HG03565 (cell line): ENCODE measurements around the gene GNG13.
"Not testable (repeated sequence)": the region's sequence is repeated elsewhere in the genome, so short reads cannot be mapped to it uniquely, and the experiment has no call there.

Experiments used
- ATAC-seq: cut with Tn5 transposase; IDR thresholded peaks from one replicate; pipeline ENCODE4 v1.9.1; 2021; ENCODE audit warnings: mild to moderate bottlenecking, moderate library complexity; ENCODE audit not compliant: unreplicated experiment

GNG13 gene, protein sequence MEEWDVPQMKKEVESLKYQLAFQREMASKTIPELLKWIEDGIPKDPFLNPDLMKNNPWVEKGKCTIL

DNA sequence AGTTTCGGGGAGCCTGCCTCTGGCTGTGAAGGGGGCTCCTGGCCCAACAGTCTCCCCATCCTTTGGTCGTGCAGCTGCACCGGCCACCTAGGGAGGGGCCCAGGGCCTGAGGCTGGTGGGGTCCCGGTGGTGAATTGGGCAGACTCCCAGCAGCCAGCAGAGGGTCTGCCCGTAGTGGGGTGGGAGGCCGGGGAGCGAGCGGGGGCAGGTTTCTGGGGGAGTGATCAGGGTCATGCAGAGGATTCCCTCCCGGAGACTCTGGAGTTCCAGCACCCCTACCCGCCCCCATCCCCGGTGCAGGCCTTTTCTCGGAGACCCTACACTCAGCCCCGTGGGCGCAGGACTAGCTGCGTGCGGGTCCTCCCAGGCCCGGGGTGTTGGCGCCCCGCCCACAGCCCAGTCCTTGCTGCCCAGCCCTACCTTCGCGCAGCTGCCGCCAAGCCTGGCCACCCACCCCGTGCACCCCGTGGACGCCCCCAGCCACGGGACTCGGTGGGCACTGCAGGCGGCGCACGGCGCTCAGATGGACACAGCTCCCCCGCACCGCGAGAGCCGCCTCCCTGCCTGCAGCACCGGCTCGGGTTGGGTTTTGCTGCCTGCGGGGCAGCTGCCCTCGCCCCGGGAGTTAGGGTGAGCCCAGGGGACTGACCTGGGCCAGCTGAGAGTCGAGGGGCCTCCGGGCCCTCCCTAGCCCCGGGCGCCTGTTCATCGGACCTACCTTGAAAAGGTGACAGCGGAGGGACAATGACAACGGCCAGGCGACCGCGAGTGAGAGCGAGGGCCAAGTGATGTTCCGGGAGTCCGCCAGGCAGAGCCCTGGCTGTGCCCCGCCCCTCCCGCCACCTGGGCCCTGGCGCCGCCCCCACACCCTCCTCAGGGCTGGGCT lies at the start of gene GNG13:
TSS of gene GNG13 (minus strand) at position 787 of the 886 bp plus-strand sequence. CDS start 1,657 bp downstream, outside the sequence.
- ATAC-seq, result no peak

DNA sequence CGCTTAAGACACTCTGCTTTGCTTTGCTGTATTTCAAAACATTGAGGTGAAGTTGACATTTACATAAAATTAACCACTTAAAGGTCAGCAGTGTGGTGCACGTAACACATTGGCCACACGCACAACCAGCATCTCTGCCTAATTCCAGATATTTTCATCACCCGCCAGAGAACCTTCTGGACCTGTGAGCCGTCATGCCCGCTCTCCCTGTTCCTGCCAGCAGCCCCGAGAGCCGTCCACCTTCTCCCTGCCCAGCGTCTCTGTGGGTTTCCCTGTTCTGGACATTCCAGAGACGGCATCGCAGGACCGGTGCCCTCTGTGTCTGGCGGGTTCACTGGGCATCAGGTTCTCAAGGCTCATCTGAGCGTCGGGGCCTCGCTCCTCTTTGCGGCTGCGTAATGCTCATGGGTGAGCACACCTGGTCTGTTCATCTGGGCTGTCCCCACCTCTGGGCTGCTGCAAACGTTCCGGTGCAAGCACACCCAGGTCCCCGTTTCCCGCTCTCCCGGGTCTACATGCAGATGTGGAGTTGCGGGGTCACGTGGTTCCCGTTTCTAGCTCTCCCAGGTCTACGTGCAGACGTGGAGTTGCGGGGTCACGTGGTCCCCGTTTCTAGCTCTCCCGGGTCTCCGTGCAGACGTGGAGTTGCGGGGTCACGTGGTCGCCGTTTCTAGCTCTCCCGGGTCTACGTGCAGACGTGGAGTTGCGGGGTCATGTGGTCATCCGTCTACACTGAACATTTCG lies 48.1 kb upstream of the GNG13 start:
- no peak for ATAC-seq

DNA sequence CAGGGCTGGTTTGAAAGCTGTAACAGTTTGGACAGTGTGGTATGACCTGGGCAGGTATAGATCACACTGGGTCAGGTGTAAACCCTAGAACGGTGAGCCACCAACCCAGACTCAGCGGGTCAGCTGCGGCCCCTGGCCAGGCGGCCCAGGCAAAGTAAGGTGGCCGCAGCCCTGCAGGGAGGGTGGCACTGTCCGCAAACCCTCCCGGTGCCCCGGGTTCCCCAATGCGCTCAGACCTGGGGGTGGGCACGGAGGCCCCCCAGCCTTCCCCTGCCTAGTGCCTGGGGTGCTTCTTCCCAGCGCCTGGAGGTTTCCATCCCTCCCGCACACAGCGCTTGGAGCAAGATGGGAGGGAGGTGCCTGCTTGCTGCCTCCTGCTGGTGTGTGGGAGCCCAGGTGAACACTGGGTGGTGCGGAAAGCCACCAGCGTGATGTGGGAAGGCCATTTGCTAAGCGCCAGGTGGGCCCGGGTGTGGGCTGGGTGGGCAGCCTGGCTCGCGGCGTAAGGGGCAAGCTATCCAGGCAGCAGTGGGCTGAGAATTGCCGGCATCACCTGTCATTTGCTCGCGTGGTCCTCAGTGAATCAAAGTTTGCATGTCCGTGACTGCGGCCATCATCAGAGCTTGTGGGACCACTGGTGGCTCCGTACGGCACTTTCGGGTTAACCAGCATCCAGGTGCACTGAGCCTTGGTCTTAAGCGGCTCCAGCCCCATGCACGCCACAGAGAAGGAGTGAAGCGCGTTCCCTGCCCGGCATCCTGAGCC lies 47.3 kb upstream of the GNG13 start:
- ATAC-seq, result no peak

DNA sequence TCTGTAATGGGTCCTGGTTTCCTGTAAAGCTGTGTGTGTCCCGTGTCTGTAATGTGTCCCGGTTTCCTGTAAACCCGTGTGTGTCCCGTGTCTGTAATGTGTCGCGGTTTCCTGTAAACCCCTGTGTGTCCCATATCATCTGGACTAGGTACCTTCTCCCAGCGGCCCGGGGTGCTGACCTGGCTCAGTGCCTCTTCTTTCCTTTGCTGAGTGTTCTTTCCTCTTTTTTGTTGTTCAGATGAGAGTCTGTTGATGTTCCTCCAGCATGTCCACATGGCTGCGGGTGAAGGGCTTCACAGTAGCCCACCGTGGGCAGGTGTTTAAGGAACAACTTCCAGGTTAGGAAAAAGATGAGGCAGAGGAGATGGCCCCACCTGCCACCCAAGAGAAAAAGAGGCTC lies 46.6 kb upstream of the GNG13 start:
- ATAC-seq, result no peak

DNA sequence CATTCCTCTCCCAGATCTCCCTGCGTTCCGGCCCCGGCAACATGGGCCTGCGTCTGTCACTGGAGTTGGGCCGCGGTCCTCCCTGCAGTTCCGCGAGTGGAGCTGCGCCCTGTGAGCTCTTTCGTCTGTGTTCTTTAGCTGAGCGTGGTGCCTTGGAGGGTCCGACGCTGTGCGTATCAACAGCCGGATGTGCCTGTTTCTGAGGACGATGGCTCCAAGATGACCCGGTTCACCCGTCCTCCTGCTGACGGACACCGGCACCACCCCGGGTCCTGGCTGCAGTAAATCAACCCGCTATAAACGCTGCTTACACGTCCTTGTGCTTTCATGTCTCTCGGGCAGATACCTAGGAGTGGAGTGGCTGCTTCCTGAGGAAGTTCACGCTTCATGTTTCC lies 44.8 kb upstream of the GNG13 start:
- no peak for ATAC-seq

DNA sequence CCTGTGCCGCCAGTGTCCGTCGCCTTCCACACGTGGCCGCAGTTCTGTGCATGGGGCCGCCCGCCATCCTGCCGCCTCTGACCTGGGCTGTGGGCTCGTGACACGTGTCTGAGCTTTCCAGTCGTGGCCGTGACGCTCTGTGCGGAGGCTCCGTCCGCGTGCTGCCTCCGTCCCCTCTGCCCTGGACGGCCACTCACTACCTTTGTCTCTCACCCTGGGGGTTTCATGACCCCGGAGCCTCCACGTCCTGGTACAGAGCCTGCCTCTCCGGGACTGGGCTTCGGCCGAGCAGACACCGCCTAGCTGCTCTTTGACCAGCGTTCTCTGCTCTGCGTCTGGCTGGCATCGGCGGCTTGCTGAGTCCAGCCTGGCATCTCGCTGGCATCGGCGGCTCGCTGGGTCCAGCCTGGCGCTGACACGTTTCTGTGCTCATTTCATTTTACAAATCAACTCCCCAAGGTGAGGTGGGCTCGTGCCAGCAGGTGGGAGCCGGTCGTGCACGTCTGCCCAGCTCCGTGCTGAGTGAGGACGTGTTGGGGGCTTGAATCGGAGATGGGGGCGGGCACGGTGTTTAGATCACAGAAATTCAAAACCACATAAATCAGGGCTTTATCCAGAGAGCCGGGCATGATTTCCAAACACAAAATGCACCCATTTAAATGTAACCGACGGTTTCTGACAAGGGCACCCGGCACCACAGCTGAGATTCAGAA lies 44.3 kb upstream of the GNG13 start:
- ATAC-seq, result no peak

DNA sequence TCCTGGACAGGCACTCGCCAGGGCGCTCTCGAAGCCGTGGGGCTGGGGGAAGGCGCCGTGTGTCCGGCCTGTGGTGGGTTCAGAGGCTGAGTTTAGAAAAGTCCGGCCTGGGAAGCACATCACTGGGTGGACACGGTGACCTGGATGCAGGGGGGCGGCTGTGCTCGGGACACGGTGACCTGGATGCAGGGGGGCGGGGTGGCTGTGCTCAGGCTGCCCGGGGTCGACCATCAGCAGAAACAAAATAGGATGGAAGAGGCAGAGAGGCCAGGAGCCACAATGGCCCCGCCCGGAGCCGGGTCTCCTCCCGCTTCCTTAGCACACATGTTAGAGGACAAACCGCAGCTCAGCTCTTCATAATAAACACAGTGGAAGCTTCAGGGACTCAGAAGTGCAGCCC lies 43.2 kb upstream of the GNG13 start:
- ATAC-seq, result no peak

DNA sequence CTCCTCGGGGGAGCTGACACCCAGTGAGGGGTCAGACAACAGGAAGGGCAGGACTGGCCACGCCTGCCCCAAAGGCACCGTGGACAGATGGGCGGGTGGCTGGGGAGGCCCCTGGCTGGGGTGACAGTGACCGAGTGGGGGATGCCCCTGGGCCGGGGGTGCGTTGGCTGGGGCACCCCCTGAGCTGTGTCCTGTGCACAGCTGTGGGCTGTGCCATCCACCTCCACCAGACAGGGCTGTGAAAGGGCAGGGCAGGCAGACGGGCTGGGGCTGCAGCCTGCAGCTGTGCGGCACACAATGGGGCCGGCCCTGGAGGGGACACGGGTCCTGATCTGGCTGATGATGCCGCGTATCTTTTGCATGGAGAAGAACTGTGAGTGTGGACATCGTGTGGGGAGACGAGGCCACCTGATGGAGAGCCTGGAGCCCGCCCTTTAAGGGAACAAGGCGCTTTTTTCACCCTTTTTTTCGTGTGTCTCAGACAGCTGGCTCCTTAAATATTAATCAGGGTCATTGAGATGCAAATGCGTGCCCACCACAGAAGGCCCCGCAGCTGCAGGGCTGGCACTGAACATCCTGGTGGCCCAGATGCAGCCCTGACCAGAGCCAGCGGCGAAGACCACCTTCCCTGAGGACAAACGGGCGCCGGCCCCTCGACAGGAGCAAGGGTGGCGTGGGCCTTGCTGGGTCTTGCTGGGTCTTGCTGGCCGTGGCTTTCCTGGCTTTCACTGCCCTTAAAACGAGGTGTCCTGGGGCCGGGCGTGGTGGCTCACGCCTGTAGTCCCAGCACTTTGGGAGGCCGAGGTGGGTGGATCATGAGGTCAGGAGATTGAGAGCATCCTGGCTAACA lies 42.4 kb upstream of the GNG13 start:
- no peak for ATAC-seq

DNA sequence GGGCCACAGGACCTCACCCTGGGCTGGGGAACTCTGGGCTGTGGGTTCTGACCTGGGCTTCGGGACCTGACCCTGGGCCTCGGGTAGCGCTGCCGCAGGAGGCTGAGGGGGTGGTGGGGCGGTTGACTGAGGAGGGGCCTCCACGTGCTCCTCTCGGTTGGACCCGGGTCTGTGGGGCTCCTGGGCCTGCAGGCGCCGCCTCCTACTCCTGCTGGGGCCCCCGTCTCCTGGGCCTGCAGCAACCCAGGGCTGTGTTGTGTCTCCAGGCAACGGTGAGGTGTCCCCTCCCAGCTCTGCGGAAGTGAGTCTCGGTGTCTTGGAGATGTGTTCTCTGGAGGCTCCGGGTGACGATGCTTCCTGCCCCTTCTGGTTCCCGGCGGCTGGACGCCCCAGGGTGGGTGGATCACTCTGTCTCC lies 41.5 kb upstream of the GNG13 start:
- ATAC-seq, result no peak

DNA sequence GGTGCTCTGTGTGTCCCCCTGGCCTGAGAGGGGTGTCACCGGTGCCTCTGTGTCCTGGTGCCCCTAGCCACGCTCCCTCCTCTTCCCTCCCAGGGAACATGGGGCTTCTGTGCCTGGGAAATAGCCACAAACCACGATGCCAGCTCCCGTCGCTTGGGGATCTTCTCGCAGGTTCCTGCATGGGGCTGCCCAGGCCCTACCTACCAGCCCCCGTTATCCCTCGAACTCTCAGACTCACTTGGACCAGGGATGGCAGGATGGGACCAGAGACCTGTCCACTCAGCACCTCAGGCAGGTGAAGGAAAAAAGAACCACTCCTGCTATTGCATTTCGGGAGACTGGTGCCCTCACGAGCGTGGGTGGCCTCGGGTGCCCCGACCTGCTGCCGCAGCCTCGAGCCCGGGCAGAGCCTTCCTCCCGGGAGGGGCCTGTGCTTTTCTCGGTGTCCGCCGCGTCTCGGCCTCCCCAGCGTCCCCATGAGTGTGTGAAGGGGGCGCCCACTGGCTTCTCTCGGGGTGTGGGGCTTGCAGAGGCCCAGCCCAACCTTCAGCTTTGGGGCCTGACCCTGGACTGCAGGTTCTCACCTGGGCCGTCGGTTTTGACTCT lies 41.0 kb upstream of the GNG13 start:
- no peak for ATAC-seq

DNA sequence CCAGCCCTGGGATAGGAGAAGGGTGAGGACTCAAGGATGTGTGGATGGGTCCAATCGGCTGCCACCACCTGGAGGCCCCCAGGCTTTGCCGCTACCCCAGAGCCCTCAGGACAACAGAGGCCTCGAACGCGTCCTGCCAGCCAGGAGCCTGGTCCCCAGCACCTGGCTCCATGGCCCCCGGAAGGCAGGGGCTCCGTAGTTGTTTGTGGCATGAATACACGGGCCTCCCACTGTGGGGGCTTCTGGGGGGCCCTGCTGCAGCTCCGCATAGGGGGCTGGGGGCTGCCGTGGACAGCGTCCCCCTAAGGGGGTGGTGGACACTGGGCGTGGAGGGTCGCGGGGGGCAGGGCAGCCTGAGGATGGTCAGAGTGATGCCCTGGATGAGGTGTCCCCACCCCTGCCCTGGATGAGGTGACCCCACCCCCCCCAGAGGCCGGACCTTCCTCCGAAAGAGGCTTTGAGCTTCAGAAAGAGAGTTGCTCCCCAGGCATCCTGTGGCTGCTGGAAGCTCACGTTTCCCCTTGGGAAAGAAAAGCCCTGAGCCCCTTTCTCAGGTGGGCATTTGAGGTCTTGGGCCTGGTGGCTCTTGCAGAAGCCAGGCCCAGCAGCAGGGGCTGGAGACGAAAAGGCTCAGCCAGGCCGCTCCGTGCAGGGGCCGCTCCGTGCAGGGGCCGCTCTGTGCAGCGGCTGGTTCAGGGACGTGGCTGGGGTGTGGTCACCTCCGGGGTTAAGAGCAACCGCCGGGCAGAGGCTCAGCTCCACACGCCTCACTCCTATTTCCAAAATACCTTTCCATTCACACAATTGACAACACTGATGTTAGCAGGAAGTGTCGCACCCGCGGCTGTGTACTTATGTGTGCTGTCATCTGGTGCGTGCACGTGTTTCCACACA lies 40.3 kb upstream of the GNG13 start:
- no peak for ATAC-seq

DNA sequence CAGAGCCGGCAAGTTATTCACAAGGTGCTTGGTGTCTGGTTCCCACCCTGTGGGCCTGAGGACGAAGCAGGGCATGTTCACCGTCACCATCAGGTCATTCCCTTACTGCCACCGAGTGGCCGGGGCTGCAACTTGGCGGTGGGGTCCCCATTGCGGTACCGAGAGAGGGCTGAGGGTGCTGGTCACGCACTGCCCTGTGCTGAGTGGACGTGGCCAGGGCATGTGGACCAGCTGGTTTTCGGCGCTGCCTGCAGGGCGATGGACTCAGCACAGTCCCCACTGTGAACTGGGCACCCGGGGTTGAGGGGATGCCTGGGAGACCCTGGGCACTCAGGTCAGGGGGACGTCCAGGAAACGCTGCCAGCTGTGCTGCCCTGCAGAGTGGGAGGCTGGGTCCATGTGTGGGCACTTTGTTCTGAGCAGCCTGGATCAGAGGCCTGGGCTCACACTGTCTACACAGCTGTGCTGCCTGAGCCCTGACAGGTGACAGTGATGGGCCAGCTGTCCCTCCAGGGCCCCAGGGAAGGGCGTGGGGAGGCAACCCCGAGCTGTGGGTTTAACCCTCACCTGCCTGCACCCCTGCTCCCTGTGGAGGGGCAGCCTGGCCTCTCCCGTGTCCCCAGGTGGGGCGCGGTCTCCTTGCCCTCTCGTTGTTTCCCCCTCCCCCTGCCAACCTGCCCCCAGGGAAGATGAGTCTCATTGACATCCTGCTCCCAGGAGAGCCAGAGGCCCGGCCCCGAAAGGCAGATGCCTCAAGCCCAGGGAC lies 39.3 kb upstream of the GNG13 start:
- ATAC-seq, result no peak

DNA sequence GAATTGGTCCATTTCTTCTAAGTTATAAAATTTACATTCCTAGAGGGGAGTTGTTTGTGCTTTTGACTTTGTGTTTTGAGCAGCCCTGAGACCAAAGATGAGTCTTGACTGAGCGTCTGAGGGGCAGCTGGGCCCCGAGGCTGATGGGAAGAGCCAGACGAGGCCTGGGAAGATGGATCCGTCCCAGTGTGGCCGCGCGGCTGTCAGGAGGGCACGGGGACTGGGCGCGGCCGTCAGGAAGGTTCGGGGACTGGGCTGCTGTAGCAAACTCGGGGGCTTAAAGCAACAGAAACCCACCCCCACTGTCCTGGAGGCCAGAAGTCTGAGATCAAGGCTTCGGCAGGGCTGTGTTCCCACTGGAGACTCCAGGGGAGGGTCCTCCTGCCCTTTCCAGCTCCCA lies 38.2 kb upstream of the GNG13 start:
- no peak for ATAC-seq

DNA sequence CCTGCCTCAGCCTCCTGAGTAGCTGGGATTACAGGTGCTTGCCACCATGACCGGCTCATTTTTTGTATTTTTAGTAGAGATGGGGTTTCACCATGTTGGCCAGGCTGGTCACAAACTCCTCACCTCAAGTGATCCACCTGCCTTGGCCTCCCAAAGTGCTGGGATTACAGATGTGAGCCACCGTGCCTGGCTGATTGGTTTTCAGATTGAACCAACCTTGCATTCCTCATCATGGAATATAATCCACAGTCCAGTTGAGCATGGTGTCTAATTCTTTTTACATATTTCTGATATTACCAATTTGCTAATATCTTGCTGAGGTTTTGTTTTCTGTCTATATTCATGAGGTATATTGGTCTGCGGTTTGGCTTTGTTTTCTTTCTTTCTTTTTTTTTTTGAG lies 36.3 kb upstream of the GNG13 start:
- not testable (repeated sequence) for ATAC-seq

DNA sequence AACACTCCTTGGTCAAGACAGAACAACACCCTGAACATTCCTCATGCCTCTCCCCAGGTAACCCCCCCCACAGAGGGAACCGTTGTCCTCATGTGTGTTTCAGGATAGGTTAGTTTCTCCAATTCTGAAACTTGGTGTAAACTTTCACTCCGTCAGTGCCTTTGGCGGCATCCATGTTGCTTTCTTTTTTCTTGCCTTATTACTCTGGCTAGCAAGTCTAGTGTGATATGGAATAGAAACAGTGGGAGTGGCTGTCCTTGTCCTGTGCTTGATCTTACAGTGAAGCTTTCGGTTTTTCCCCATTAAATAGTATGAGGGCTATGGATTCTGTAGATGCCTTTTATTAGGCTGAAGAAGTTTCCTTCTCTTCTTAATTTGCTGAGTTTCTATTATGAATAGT lies 35.7 kb upstream of the GNG13 start:
- no peak for ATAC-seq

DNA sequence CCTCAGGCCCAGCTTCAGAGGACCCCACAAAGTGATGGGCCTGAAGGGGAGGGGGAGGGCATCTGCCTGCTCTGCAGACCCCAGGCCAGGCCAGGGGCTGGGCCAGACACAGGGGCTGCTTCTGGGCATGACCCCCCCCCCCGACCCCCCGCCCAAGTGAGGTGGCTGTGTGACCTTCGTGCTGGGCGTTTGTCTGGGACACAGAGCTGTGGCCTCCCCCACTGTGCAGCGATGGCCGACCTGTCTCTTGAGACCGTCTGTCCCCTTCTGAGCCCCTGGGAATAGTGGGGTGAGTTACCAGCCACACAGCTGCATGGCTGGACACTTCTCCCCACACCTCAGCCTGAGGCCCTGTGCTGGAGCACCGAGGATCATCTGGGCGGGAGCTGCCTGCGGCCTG lies 34.8 kb upstream of the GNG13 start:
- ATAC-seq, result no peak

DNA sequence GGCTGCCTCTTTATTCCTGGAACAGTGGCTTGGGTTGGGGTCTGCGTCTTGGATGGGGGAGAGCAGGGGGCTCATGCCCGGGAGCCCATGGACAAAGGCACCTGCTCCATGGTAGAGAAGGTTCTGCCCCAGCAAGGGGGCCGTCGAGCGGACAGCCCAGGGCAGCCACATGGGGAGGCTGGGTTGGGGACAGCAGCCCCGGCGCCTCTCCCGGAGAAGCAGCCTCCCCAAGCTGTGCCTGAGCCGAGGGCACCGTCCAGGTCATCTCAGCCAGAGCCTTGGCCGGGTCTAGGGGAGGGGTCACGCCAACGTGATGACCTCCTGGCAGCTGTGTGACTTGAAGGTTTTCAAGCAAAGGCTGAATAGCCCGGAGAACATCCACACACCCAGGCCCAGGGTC lies 32.9 kb upstream of the GNG13 start:
- no peak for ATAC-seq
